T-helper 2 cell treated with Interferon-gamma antibody and Interleukin-4, amounts not matched to agents 5 μg/mL and 100 μg/mL, for 36 hours (primary cell): Measurements from ENCODE around the gene GCA.

Experiments used
- DNase-seq: peaks from one replicate; pipeline ENCODE4 v3.0.0; 2021; ENCODE audit warnings: low spot score
- H3K27ac Mint-ChIP-seq: one replicate; pipeline ENCODE4 v1.8.0; 2021; ENCODE audit warnings: mild to moderate bottlenecking, mixed read lengths
- H3K27me3 Mint-ChIP-seq: one replicate; pipeline ENCODE4 v1.8.0; 2021; ENCODE audit warnings: low read depth, mixed read lengths
- H3K36me3 Mint-ChIP-seq: one replicate; pipeline ENCODE4 v1.8.0; 2021; ENCODE audit warnings: low read depth, mixed read lengths
- H3K4me1 Mint-ChIP-seq: one replicate; pipeline ENCODE4 v1.8.0; 2021; ENCODE audit warnings: low read depth, mixed read lengths
- H3K4me3 Mint-ChIP-seq: one replicate; pipeline ENCODE4 v1.8.0; 2022; ENCODE audit warnings: mild to moderate bottlenecking, moderate library complexity, mixed read lengths
- H3K9me3 Mint-ChIP-seq: one replicate; pipeline ENCODE4 v1.8.0; 2021; ENCODE audit warnings: mixed read lengths

GCA gene

GRCh38 chr2:162343824-162344616 lies at the start of gene GCA:
GCA (plus strand) TSS chr2:162344132; CDS start chr2:162344249, 117 bp downstream.
- Mint-ChIP-seq H3K4me1 (peaks cover 21% of the 10 kb centered on the region), H3K27ac (peak within 1 kb of the TSS; percentile 71), H3K36me3 (no peaks in the 10 kb centered on the region), H3K4me3 (peak within 1 kb of the TSS; percentile 87), H3K9me3 (no peaks in the 10 kb centered on the region), H3K27me3 (peaks cover 5% of the 10 kb centered on the region)
- DNase-seq, result peak; percentile 96

GRCh38 chr2:162295009-162295408 lies 48.9 kb upstream of the GCA start:
- Mint-ChIP-seq H3K4me3 (no peak overlapping the region), H3K9me3 (no peaks in the 10 kb centered on the region), H3K4me1 (peaks cover 2% of the 10 kb centered on the region), H3K36me3 (peaks cover 4% of the 10 kb centered on the region), H3K27me3 (no peaks in the 10 kb centered on the region), H3K27ac (no peak overlapping the region)
- no peak for DNase-seq

GRCh38 chr2:162297925-162298552 lies 45.9 kb upstream of the GCA start:
- DNase-seq, result peak; percentile 24
- Mint-ChIP-seq H3K9me3 (no peaks in the 10 kb centered on the region), H3K4me1 (peaks cover 2% of the 10 kb centered on the region), H3K27me3 (no peaks in the 10 kb centered on the region), H3K27ac (no peak overlapping the region), H3K4me3 (no peak overlapping the region), H3K36me3 (no peaks in the 10 kb centered on the region)

GRCh38 chr2:162298669-162299335 lies 45.1 kb upstream of the GCA start:
- Mint-ChIP-seq H3K4me1 (peaks cover 2% of the 10 kb centered on the region), H3K36me3 (no peaks in the 10 kb centered on the region)
- DNase-seq, result no peak

GRCh38 chr2:162300266-162300665 lies 43.7 kb upstream of the GCA start:
- no peaks in the 10 kb centered on the region for H3K27me3 Mint-ChIP-seq
- no peak for DNase-seq
- H3K36me3 Mint-ChIP-seq, result no peaks in the 10 kb centered on the region
- no peaks in the 10 kb centered on the region for H3K9me3 Mint-ChIP-seq
- H3K27ac Mint-ChIP-seq, result no peak overlapping the region
- H3K4me3 Mint-ChIP-seq, result no peak overlapping the region
- H3K4me1 Mint-ChIP-seq, result peaks cover 2% of the 10 kb centered on the region

More at GRCh38 chr2:162298669-162299335, 45.1 kb upstream of the GCA start:
- Mint-ChIP-seq H3K27ac (no peak overlapping the region), H3K4me3 (no peak overlapping the region), H3K9me3 (no peaks in the 10 kb centered on the region), H3K27me3 (no peaks in the 10 kb centered on the region)

- DNase-seq, result peak; percentile 33
- no peak overlapping the region for H3K4me3 Mint-ChIP-seq
Observed at GRCh38 chr2:162301151-162301804, 42.7 kb upstream of the GCA start.

GRCh38 chr2:162301877-162302276 lies 42.1 kb upstream of the GCA start:
- Mint-ChIP-seq H3K27ac (no peak overlapping the region), H3K9me3 (no peaks in the 10 kb centered on the region), H3K4me3 (no peak overlapping the region), H3K4me1 (peaks cover 1% of the 10 kb centered on the region), H3K27me3 (no peaks in the 10 kb centered on the region), H3K36me3 (peaks cover 6% of the 10 kb centered on the region)
- DNase-seq, result no peak

More at GRCh38 chr2:162301151-162301804, 42.7 kb upstream of the GCA start:
- Mint-ChIP-seq H3K4me1 (peaks cover 2% of the 10 kb centered on the region), H3K36me3 (peaks cover 3% of the 10 kb centered on the region), H3K27me3 (no peaks in the 10 kb centered on the region), H3K27ac (no peak overlapping the region), H3K9me3 (no peaks in the 10 kb centered on the region)

- Mint-ChIP-seq H3K9me3 (no peaks in the 10 kb centered on the region), H3K36me3 (peaks cover 20% of the 10 kb centered on the region), H3K4me3 (no peak overlapping the region), H3K27ac (no peak overlapping the region), H3K4me1 (peaks cover 7% of the 10 kb centered on the region), H3K27me3 (no peaks in the 10 kb centered on the region)
- DNase-seq, result no peak
Observed at GRCh38 chr2:162305901-162306300, 38.0 kb upstream of the GCA start.

- Mint-ChIP-seq H3K4me3 (no peak overlapping the region), H3K27me3 (no peaks in the 10 kb centered on the region), H3K4me1 (peaks cover 28% of the 10 kb centered on the region), H3K27ac (no peak overlapping the region), H3K36me3 (peaks cover 29% of the 10 kb centered on the region), H3K9me3 (no peaks in the 10 kb centered on the region)
- no peak for DNase-seq
Observed at GRCh38 chr2:162308747-162309503, 35.0 kb upstream of the GCA start.

GRCh38 chr2:162312853-162313252 lies 31.1 kb upstream of the GCA start:
- Mint-ChIP-seq H3K36me3 (peaks cover 41% of the 10 kb centered on the region), H3K27ac (no peak overlapping the region), H3K4me3 (no peak overlapping the region), H3K4me1 (peaks cover 52% of the 10 kb centered on the region), H3K9me3 (no peaks in the 10 kb centered on the region), H3K27me3 (no peaks in the 10 kb centered on the region)
- no peak for DNase-seq

GRCh38 chr2:162315938-162316337 lies 28.0 kb upstream of the GCA start:
- H3K36me3 Mint-ChIP-seq, result peaks cover 27% of the 10 kb centered on the region
- no peaks in the 10 kb centered on the region for H3K27me3 Mint-ChIP-seq
- H3K9me3 Mint-ChIP-seq, result no peaks in the 10 kb centered on the region
- H3K4me1 Mint-ChIP-seq, result peaks cover 55% of the 10 kb centered on the region
- no peak overlapping the region for H3K27ac Mint-ChIP-seq
- no peak for DNase-seq
- peak overlapping the region; percentile 89 for H3K4me3 Mint-ChIP-seq

GRCh38 chr2:162316590-162316989 lies 27.3 kb upstream of the GCA start:
- H3K9me3 Mint-ChIP-seq, result no peaks in the 10 kb centered on the region
- H3K27ac Mint-ChIP-seq, result peak overlapping the region; percentile 83
- H3K4me3 Mint-ChIP-seq, result peak overlapping the region; percentile 89
- no peaks in the 10 kb centered on the region for H3K27me3 Mint-ChIP-seq
- H3K36me3 Mint-ChIP-seq, result peaks cover 25% of the 10 kb centered on the region
- H3K4me1 Mint-ChIP-seq, result peaks cover 55% of the 10 kb centered on the region
- DNase-seq, result no peak

- Mint-ChIP-seq H3K4me3 (peak overlapping the region; percentile 89), H3K9me3 (no peaks in the 10 kb centered on the region), H3K27ac (peak overlapping the region; percentile 96), H3K36me3 (peaks cover 23% of the 10 kb centered on the region), H3K4me1 (peaks cover 50% of the 10 kb centered on the region), H3K27me3 (no peaks in the 10 kb centered on the region)
- no peak for DNase-seq
Observed at GRCh38 chr2:162317058-162317742, 26.7 kb upstream of the GCA start.
